ENCODE measurements around the gene ABO. TPM values are rescaled to one million over a fixed set of nuclear protein-coding genes. Genes with fewer than 3 reads are reported as not detected.

ABO gene
- total RNA-seq, 1 experiment from 2014 or later, result 1.2 TPM

- no peak overlapping the region for H3K4me3 ChIP-seq (replicated peaks in 1 of 2; ENCODE audit: low read depth in 1 of 2, low read length in 2 of 2)
- no peaks in the 10 kb centered on the region for H4K20me1 ChIP-seq (ENCODE audit: insufficient read depth)
- ChIA-PET RAD21 (ENCODE audit: low non-redundant PET in 1 of 2, low total read pairs in 2 of 2, uncharacterized antibody in 2 of 2, unreplicated experiment in 2 of 2) (no interaction called here), POLR2A (no interaction called here), CTCF (interaction anchor here (1.0 kb wide), 1 partner anchor 78 kb away, joined by 3 read pairs; no protein-coding TSS in a partner anchor)
- H3K79me2 ChIP-seq (ENCODE audit: insufficient read depth, low read length), result no peaks in the 10 kb centered on the region
- no peak overlapping the region for H3K9ac ChIP-seq (ENCODE audit: low read length)
- no peaks in the 10 kb centered on the region for H3K9me2 ChIP-seq (ENCODE audit: insufficient read depth)
- DNase-seq (ENCODE audit: low read depth, low spot score) (no peak), ATAC-seq (no peak)
- no peaks in the 10 kb centered on the region for H3K36me3 ChIP-seq (ENCODE audit: control insufficient read depth in 1 of 2, insufficient read depth in 2 of 2, low read length in 2 of 2)
- intact Hi-C loops (cut with micrococcal nuclease), result no loop called here
- no TSS peak for BruUV-seq (replicated peaks)
- TF ChIP-seq CBX3 (IDR thresholded peaks at IDR 0.05; ENCODE audit: low read depth) (no peak), POLR2A (IDR thresholded peaks at IDR 0.05; ENCODE audit: borderline replicate concordance, extremely low read depth, insufficient read depth, insufficient read length) (no peak), RAD21 (IDR thresholded peaks at IDR 0.05; ENCODE audit: low read depth) (no peak), EZH2 (IDR thresholded peaks at IDR 0.05) (no peak), MAX (IDR thresholded peaks at IDR 0.05) (no peak), YY1 (IDR thresholded peaks at IDR 0.05; ENCODE audit: extremely low read depth, insufficient replicate concordance, low read depth, low read length) (no peak), REST (IDR thresholded peaks at IDR 0.05; ENCODE audit: low read depth) (no peak), ZBTB33 (IDR thresholded peaks at IDR 0.05; ENCODE audit: extremely low read depth, insufficient replicate concordance, low read length) (no peak), EGR1 (IDR thresholded peaks at IDR 0.05; ENCODE audit: low read depth) (no peak), SP1 (IDR thresholded peaks at IDR 0.05; ENCODE audit: low read depth) (no peak), ATF3 (IDR thresholded peaks at IDR 0.05) (no peak), EZH2phosphoT487 (IDR thresholded peaks at IDR 0.05; ENCODE audit: borderline replicate concordance) (no peak), TCF7L2 (IDR thresholded peaks at IDR 0.05; ENCODE audit: borderline replicate concordance, extremely low read depth, insufficient read depth, insufficient read length) (no peak), SRF (IDR thresholded peaks at IDR 0.05; ENCODE audit: low read depth) (no peak), SIN3A (IDR thresholded peaks at IDR 0.05; ENCODE audit: low read depth) (no peak), FOSL1 (IDR thresholded peaks at IDR 0.05; ENCODE audit: low read depth) (no peak), ELF1 (IDR thresholded peaks at IDR 0.05; ENCODE audit: borderline replicate concordance, low read depth) (no peak)
- H3K9me3 ChIP-seq (ENCODE audit: control insufficient read depth in 1 of 2, insufficient read depth in 1 of 2, low read depth in 1 of 2, low read length in 2 of 2), result no peaks in the 10 kb centered on the region
- H2AFZ ChIP-seq (ENCODE audit: low read depth, low read length, poor library complexity, severe bottlenecking), result no peak overlapping the region
- H3K27me3 ChIP-seq (ENCODE audit: insufficient read depth, low read length), result no peaks in the 10 kb centered on the region
- H3K27ac ChIP-seq (ENCODE audit: low read depth, low read length), result no peak overlapping the region
- peaks cover 0 to under 1% of the 10 kb centered on the region in 2 experiments; a peak in 1 of 4 replicates for H3K4me1 ChIP-seq (ENCODE audit: control insufficient read depth in 1 of 2, insufficient read depth in 2 of 2, low read length in 2 of 2)
- H3K4me2 ChIP-seq (ENCODE audit: low read length), result no peak overlapping the region
These were observed 10.7 kb downstream of the ABO start for GRCh38 chr9:133264235-133264764.

Measured in HCT116 (cell line).